Stimulated activated CD8-positive, alpha-beta memory T cell treated with anti-CD3 and anti-CD28 coated beads, Interleukin-4, amount 100 ng/mL, for 1 hour (primary cell): ENCODE results near the gene MRGPRX1.
"Not testable (repeated sequence)": the region's sequence is repeated elsewhere in the genome, so short reads cannot be mapped to it uniquely, and the experiment has no call there.

Experiments
- DNase-seq, 2 donors: peaks; one replicate each; pipeline ENCODE4 v3.0.0-alpha.2; 2020; ENCODE audit warnings: low read depth in 2 of 2, low spot score in 1 of 2

MRGPRX1 gene

GRCh38 chr11:18939314-18939713, at the start of gene MRGPRX1:
MRGPRX1 (minus strand) TSS chr11:18939414; CDS start chr11:18934784, 4,630 bp downstream.
- no peak for DNase-seq

DNA sequence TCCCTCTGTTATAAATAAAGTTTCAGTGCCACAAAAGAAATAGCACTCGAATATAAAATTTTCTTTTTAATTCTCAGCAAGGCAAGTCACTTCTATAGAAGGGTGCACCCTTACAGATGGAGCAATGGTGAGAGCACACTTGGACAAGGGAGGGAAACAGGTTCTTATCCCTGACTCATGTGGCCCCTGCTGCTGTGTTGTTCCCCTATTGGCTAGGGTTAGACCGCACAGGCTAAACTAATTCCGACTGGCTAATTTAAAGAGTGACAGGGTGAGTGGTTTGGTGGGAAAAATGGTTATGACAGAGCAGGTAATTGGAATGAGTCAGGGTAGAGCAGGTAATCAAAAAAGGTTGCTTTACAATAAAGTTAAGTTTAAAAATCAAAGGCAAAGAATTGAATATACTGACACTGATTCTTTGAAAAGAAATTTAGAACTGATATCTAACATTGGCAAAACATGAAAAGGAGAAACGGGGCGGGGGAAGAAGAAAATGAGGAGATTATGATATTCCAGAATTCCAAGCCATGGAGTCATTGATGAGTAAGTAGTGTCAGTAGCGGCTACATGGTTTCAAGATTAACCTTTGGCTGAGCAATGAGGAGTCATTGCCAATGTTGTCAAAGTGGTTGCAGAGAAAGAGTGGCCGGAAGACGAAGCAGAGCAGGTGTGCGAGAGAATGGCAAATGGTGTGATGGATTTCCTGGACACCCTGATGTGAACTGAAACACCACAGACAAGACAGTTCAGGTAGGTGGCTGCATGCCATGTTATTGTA, 48.4 kb upstream of the MRGPRX1 start:
- DNase-seq, result no peak

GRCh38 chr11:18986744-18987143, 47.5 kb upstream of the MRGPRX1 start:
- no peak for DNase-seq

DNA sequence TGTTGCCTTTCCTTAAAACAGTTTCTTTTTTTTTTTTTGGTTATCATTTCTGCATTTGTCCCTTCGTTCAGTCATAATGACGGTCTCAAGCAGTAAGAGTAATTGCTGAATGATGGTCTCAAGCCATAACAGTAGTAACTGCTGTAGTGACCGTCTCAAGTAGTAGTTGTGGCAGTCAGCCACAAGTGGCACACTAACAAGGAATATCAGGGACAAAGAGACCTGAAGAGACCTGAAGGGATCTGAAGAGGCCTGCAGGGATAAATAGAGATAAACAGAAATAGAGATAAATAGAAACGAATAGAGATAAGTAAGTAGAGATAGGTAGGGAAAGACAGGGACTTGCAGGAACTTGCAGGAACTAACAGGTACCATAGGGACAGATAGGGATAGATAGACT, 42.7 kb upstream of the MRGPRX1 start:
- DNase-seq, result no peak

- DNase-seq, result no peak
Observed at GRCh38 chr11:18974192-18974591, 35.0 kb upstream of the MRGPRX1 start.

DNA sequence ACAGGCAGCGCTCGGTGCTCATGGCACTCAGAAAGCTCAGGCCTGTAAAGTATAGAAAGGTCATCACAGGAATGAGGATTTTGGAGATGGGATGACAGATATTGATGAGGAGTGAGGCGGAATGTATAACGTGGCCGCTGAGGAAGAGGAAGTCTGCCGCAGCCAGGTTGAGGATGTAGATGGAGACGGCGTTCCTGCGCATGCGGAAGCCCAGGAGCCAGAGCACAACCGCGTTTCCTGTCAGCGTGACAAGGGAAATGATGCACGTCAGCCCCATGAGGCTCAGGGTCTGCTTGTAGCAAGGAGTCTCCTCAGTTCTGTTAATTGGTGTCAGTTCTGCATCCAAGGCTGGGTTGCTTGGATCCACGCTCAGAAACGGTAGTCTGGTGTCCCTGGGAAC, 33.1 kb upstream of the MRGPRX1 start:
- DNase-seq, result no peak

- DNase-seq, result no peak
Observed at GRCh38 chr11:18969720-18970119, 30.5 kb upstream of the MRGPRX1 start.

DNA sequence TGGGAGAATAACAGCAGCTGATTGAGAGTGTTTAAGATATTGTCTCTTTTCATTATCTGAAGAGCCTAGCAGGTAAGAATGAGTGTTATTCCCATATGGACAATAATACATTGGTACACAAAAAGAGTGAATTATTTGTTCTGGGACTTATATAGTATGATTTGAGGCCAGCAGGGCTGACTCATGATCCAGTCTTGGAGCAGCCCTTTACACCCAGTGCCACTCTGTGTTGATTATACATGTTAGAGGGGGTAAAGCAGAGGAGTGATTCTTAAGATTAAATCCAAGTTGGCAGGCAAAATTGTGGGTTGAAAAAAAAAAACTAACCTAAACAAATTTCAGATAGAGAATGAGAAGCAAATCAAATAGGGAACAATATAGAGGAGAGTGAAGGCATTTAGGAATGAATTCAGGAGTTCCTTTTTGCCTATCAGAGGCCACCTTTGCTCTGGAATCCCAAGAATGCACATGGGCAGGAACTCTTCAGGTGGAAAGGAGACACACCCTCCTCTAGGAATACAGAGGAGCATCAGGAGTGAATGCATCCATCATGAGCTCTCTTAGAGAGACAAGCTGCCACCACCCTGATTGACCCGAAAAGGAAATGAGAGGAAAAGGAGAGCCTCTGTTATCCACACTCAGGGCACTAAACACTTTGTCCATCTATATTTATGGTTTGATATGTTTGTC, 19.2 kb upstream of the MRGPRX1 start:
- no peak for DNase-seq

GRCh38 chr11:18956630-18957029, 17.4 kb upstream of the MRGPRX1 start:
- DNase-seq, result no peak

DNA sequence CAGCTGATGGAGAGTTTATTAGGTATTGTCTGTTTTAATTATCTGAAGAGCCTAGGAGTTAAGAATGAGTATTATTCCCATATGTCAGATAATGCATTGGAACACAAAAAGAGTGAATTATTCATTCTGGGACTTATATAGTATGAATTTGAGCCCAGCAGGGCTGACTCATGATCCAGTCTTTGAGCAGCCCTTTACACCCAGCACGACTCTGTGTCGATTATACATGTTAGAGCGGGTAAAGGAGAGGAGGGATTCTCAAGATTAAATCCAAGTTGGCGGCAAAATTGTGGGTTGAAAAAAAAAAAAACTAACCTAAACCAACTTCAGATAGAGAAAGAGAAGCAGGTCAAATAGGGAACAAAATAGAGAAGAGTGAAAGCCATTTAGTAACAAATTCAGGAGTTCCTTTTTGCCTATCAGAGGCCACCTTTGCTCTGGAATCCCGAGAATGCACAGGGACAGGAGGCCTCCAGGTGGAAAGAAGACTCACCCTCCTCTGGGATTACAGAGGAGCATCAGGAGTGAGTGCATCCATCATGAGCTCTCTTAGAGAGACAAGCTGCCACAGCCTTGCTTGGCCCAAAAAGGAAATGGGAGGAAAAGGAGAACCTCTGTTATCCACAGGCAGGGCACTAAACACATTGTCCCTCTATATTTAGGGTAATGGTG, 3.1 kb downstream of the MRGPRX1 start:
- no peak for DNase-seq

DNA sequence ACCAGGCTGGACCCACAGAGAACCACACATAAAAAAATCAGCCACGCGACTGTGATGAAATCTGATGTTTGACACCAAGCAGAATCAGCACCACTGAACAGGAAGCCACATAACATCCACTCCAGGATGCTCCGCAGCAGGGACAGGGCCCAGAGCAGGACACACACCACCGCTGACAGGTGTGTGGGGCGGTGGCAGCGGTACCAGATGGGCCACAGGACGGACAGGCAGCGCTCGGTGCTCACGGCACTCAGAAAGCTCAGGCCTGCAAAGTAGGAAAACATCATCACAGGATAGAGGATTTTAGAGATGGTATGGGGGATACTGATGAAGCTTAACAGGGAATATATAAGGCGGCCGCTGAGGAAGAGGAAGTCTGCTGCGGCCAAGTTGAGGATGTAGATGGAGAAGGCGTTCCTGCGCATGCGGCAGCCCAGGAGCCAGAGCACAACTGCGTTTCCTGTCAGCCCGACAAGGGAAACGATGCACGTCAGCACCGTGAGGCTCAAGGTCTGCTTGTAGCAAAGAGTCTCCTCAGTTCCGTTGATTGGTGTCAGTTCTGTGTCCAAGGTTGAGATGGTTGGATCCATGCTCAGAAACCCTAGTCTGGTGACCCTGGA, 4.9 kb downstream of the MRGPRX1 start:
- no peak for DNase-seq

GRCh38 chr11:18927550-18928322, 11.5 kb downstream of the MRGPRX1 start:
- DNase-seq, result no peak

DNA sequence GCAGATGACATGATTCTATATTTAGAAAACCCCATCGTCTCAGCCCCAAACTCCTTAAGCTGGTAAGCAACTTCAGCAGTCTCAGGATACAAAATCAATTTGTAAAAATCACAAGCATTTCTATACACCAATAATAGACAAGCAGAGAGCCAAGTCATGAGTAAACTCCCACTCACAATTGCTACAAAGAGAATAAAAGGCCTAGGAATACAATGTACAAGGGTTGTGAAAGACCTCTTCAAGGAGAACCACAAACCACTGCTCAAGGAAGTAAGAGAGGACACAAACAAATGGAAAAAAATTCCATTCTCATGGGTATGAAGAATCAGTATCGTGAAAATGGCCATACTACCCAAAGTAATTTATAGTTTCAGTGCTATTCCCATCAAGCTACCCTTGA, 13.8 kb downstream of the MRGPRX1 start:
- DNase-seq, result not testable (repeated sequence)

DNA sequence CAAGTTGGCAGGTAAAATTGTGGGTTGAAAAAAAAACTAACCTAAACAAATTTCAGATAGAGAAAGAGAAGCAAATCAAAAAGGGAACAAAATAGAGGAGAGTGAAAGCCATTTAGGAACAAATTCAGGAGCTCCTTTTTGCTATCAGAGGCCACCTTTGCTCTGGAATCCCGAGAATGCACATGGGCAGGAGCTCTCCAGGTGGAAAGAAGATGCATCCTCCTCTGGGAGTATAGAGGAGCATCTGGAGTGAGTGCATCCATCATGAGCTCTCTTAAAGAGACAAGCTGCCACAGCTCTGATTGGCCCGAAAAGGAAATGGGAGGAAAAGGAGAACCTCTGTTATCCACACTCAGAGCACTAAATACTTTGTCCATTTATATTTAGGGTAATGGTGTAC, 26.3 kb downstream of the MRGPRX1 start:
- no peak for DNase-seq

DNA sequence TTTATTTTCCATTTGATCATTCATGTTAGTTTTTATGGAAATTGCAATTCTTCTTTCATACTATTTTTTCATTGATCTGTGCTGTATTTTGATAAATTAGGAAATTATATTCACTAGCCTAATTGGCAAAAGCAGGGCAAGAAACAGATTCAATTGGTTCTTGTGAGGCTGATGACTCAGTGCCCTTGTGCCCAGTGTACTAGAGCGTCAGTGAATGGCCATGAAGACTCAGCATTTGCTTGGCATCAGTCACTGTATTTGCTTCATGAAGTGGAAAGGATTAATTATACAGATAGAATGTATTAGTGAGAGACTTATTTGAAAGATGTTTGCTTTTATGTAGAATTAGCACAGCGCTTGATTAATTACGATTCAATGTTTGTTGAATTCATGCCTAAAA, 31.8 kb downstream of the MRGPRX1 start:
- no peak for DNase-seq

- DNase-seq, result not testable (repeated sequence)
Observed at GRCh38 chr11:18900637-18901036, 38.6 kb downstream of the MRGPRX1 start.

DNA sequence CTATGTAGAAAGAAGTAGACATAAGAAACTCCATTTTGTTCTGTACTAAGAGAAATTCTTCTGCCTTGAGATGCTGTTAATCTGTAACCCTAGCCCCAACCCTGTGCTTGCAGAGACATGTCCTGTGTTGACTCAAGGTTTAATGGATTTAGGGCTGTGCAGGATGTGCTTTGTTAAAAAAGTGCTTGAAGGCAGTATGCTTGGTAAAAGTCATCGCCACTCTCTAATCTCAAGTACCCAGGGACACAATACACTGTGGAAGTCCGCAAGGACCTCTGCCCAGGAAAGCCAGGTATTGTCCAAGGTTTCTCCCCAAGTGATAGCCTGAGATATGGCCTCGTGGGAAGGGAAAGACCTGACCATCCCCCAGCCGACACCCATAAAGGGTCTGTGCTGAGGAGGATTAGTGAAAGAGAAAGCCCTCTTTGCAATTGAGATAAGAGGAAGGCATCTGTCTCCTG, 39.0 kb downstream of the MRGPRX1 start:
- not testable (repeated sequence) for DNase-seq

- not testable (repeated sequence) for DNase-seq
Observed at GRCh38 chr11:18891712-18892111, 47.5 kb downstream of the MRGPRX1 start.

DNA sequence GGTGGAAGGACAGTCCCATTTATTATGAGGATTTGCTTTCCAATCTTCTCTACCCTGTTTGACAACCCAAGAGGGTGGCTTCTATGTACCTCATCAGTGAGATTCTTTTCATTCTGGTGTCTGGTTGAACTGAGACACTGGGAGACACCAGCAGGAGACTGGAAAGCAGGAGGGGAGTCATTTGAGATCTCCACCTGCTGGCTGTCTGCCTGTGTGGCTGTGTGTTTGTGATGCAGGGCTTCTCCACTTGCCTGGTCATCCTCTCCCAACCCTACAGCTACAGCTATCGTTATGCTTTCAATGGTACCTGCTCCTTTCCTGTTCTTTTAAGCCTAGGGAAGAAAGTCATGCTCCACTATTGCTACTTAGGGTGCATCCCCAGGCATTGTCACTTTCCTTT, 48.6 kb downstream of the MRGPRX1 start:
- DNase-seq, result no peak
